NOMO-1 (cell line): Measurements from ENCODE around the gene ARHGAP19.
A peak's percentile ranks its signal among the peaks of the same experiment; 100 is the strongest.

Source experiments
- DNase-seq, 2 experiments: peaks; one replicate each; lab custom pipeline; 2025; ENCODE audit not compliant: unreplicated experiment in 2 of 2; lab: John Stamatoyannopoulos, UW

Gene ARHGAP19

DNA sequence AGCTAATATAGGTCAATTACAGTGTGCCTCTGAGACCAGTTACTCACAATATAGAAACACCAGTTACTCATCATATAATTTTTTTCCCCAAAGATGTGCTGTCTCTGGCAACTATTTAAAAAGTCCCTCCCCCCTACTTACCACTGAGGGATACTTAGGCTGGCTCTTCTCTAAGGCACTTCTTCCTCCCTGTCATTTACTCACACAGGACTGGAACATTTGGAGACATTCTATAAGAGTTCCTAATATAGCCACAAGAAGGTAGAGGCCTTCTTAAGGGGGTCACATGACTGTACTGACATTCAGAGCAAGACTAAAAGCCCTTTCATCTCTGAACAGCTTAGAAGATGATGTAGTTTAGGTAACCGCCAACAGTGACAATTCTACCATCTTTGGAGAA lies 62.3 kb downstream of the ARHGAP19 start:
- no peak for DNase-seq

GRCh38 chr10:97229322-97230015 lies 63.0 kb downstream of the ARHGAP19 start:
- DNase-seq: no peak

DNA sequence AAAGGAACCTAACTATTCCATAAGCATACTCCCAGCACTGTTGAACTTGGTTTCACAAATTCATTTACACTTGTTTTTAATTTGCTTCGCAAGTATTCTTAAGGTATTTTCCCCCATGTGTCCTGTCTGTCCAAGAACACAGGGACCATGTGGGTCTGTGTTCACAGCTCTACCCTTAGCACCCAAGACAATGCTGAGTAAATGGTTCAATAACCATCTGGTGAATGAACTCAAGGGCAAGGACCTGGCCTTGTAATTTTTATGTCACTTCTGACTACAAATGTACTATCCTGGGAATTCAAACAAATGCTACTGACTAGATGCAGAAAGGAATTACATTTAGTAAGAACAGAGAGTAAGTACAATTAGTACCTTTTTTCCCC lies 63.7 kb downstream of the ARHGAP19 start:
- DNase-seq: no peak

DNA sequence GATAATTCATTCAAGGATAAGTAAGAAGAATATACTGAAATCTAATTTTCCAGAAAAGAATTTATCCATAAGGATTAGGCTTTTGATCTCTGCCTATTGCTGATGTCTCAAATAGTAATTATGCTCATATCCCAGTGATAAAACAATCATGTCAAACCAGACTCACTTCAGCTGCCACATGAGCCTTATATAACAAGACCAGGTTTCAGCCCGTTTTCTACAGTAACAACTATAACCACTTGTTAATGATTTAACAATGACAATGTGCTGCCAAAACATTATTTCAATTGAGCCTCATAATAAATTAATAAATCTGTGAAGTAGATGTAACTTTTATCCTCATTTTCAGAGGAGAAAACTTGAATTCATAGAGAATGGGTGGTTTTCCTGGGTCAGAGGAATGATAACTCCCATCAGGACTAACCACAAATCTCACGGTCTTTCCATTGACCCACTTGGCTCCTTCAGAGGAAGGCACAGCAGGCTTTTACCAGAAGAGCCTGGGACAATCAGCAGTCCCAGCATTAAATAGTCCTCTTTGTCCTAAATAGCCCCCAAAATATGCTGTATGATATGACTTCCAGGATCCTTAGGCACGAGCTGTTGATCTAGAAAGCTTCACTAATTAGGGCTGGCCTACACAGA lies 64.2 kb downstream of the ARHGAP19 start:
- no peak for DNase-seq

- DNase-seq: no peak
Measured at GRCh38 chr10:97226398-97226797, 66.0 kb downstream of the ARHGAP19 start.

DNA sequence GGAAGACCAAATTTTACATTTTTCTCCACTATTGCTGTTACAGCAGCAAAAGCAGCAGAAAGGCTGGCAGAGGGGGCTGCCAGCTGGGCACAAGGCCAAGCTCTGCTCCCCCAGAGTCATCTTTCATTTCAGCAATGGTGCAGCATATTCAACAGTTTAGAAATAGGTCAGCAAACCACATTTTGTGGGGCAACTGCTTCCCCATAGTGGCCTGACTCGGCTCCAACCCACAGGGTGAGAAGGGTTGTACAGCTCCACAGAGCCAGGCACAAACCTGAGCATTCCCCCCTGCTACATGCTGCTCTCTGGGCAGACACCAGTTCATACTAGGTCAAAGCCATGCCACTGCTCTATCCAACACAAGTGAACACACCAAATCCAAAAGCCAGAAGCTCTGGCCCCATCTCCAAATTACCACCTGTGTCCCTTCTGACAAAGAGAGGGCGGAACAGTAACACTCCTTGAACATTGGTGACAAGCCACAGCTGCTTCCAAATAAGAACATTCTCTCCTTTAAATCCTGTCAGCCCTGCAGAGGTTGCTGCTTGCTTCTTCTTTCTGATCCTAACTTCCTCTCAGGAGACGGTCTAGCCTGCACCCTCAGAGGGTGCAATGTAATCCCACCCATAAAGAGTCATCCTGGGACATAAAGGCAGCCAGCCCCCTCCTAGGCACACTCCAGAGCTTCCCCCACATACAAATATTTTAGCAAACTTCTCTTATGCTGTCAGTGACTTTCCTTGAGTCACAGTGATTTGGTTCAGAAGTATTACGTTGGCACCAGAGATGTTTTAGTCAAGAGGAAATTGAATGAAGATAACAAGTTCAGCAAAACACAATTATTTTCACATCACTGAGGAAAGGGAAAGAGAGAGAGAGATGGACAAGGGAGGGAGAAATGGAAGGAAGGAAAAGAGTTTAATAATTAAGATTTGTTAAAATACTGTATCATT lies 67.7 kb downstream of the ARHGAP19 start:
- peak; percentile 29 to 30 for DNase-seq

DNA sequence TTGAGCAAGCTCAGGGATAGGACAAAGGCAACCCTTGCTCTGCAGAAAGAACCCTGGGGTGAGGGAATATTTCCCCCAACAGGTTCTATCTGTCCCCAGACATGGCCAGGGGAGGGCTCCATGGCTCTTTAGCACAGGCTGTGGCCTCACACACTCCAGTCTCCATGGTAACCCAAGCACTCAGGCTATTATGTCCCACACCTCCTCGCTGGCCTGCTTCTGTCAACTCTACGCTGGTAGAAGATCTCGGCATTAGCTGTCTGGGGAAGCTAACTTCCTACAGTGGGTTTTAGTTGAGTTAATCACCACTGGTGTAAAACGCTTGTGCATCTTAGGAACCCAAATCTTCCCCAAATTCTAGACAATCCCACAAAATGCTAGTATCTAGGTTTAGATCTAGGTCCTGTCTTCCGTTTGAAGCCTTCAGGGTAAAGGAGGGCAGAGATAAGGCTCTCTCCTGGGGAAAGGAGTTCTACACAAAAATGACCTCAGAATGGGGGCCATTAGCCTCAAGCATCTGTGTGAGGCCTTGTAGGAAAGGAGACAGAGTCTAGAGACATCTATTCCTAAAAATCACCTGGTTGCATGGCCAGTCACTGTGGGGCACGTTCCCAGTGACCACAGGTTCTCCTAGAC lies 70.0 kb downstream of the ARHGAP19 start:
- no peak for DNase-seq

DNA sequence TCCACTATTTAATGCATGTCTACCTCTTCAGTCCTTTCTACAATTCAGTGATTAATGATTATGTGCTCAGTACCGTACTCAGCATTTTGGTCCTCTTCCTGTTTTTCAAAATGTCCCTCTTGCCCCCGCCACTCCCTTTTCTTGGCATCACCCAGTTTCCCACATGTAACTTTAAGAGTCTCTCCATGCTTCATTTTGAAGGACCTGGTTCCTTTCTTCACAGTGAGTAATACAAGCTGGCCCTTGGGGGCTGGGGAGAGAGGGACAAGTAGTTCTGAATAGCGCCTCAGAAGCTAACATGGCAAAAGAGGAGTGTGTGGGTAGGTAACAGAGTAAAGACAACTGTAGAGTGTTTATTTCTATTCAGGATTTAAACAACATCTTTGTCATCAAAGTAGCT lies 72.1 kb downstream of the ARHGAP19 start:
- no peak for DNase-seq

- peak; percentile 45 to 60 for DNase-seq
Measured at GRCh38 chr10:97217299-97217698, 75.1 kb downstream of the ARHGAP19 start.

DNA sequence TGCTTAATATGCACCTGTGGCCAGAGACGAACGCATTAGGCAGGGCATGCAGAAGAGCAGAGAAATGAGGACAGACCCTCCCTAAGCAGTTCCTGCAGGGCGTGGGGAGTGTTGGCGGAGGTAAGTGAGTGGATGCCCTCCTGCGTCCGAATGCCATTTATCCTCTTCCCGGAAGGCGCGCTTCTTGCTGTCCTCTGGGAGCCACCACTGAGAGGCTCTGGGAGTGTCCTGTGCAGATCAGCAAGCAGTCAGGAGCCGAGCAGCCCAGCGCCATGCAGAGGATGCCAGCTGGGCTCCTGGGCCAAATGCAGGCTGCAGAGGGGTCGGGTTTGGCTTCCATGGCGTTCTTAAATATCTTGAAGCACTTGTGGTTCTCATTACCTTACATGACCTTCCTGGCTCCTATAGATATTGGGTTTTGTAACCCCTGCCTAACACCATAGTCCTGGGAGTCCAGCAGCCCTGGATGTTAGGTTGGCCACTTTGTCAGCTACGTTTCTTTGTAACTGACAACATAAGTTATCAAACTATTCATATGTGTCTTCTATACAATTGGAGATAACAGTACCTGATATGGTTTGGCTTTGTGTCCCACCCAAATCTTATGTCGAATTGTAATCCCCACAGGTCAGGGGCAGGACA lies 76.7 kb downstream of the ARHGAP19 start:
- DNase-seq: no peak

GRCh38 chr10:97213431-97213830 lies 79.0 kb downstream of the ARHGAP19 start:
- no peak for DNase-seq

DNA sequence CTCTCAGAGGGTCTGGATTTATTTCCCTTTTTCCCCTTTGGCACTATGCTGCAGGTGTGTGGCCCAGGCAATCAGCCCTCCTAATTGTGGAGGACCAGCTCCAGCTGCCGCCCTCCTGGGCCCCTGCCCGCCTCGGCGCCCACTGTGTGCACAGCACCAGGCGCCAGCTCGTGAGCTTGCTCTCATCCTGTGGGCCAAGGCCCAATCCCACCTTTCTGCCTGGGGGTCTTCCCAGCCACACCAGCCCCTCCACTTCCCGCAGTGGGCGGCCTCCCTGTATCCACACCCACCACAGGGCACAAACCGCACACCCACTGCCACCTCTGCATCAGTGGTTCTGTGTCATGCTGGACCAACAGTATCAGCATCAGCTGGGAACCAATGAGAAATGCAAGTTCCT lies 81.2 kb downstream of the ARHGAP19 start:
- DNase-seq: no peak

- peak in 1 of 2 experiments; percentile 41 for DNase-seq
Measured at GRCh38 chr10:97210543-97210960, 81.9 kb downstream of the ARHGAP19 start.

DNA sequence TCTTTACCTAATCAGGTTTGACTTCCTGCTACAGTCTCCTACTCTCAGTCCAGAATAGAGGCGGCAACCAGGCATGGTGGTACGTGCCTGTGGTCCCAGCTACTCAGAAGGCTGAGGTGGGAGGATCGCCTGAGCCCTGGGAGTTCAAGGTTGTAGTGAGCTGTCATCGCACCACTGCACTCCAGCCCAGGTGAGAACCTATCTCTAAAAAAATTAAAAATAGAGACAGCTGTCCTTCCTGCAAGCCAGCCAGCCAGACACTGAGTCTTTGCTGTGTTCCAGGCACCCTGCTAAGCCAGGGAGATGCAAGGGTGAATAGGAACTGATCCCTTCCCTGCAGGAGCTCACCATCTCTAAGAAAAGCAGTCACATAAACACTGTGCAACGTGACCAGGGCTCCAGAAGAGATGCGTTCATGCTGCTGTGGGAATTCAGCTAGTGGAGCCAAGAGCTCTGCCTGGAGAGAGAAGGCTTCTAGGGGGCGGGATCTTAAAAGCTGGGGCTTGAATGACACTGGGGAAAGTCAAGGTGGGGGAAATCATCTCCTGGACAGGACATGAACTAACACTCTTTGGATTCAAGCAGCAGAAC lies 84.6 kb downstream of the ARHGAP19 start:
- DNase-seq: no peak

DNA sequence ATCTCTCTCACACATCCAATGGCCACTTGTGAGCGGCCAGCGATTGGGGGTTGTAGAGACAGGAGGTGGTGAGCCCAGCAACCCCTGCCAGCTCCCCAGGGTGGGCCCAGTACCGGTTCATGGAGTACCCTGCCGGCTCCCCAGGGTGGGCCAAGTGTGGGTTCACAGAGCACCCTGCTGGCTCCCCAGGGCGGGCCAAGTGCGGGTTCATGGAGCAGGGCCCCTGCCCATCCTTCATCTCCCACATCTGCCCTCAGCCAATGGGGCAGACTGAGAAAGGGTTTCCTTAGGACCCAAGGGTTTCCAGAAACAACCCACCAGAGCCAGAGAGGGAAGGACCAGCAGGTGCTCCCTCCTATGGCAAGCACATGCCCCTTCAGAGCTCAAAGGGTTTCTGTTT lies 85.3 kb downstream of the ARHGAP19 start:
- DNase-seq: no peak

GRCh38 chr10:97204826-97205679 lies 87.4 kb downstream of the ARHGAP19 start:
- DNase-seq: no peak

GRCh38 chr10:97203220-97203619 lies 89.2 kb downstream of the ARHGAP19 start:
- no peak for DNase-seq

GRCh38 chr10:97200616-97201015 lies 91.8 kb downstream of the ARHGAP19 start:
- DNase-seq: no peak

DNA sequence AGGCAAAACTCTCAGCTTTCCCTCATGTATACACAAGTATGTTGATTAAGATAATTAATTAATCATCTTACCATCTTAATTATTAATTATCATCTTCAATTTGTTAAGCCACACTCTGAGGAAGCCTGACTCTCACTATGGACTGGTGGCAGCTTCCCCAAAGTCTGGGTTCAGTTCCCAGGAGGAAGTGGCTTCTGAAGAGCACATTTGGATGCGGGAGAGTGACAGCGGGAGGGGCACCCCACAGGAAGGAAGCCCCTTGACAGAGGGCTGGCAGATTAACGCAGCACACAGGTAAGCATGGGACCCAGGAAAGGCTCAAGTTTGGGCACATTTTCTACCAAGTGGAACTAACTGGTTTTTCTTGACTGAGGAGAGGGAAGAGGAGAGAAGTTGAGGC lies 93.3 kb downstream of the ARHGAP19 start:
- peak in 1 of 2 experiments; percentile 25 for DNase-seq
